Stimulated activated CD4-positive, alpha-beta T cell treated with anti-CD3 and anti-CD28 coated beads, Interleukin-12 subunit alpha, Interleukin-12 subunit beta, amount 100 ng/mL, for 48 hours (primary cell): ENCODE results near the gene SEPTIN1.
A peak's percentile ranks its signal among the peaks of the same experiment; 100 is the strongest.

Experiments
- DNase-seq, 3 donors: peaks; one replicate each; pipeline ENCODE4 v3.0.0-alpha.2; 2020; ENCODE audit warnings: low read depth in 2 of 3, low spot score in 1 of 3

SEPTIN1 gene

GRCh38 chr16:30382111-30382881 lies at the start of gene SEPTIN1:
Gene SEPTIN1, minus strand, starts transcription at chr16:30382561. Its CDS starts 19 bp downstream, at chr16:30382542.
- DNase-seq, result peak in 2 of 3 donors; percentile 51 to 71

GRCh38 chr16:30430428-30430970 lies 48.1 kb upstream of the SEPTIN1 start:
- DNase-seq, result no peak

- DNase-seq, result peak; percentile 94 to 95 (median 94)
Measured at GRCh38 chr16:30429678-30430427, 47.5 kb upstream of the SEPTIN1 start, which contains the start of gene DCTPP1. Gene DCTPP1, minus strand, starts transcription at chr16:30430030. Its CDS starts 50 bp downstream, at chr16:30429980.

GRCh38 chr16:30429418-30429677 lies 47.0 kb upstream of the SEPTIN1 start:
- DNase-seq, result no peak

- no peak for DNase-seq
Measured at GRCh38 chr16:30428055-30428454, 45.7 kb upstream of the SEPTIN1 start.

- no peak for DNase-seq
Measured at GRCh38 chr16:30421010-30421409, 38.6 kb upstream of the SEPTIN1 start.

GRCh38 chr16:30418350-30419181 lies 36.2 kb upstream of the SEPTIN1 start:
- no peak for DNase-seq

GRCh38 chr16:30417529-30418349 lies 35.4 kb upstream of the SEPTIN1 start:
- peak; percentile 54 to 85 (median 84) for DNase-seq

GRCh38 chr16:30416624-30417528 lies 34.5 kb upstream of the SEPTIN1 start:
- no peak for DNase-seq

- no peak for DNase-seq
Measured at GRCh38 chr16:30416047-30416603, 33.8 kb upstream of the SEPTIN1 start.

- DNase-seq, result no peak
Measured at GRCh38 chr16:30414159-30414558, 31.8 kb upstream of the SEPTIN1 start.

- no peak for DNase-seq
Measured at GRCh38 chr16:30413112-30413806, 30.9 kb upstream of the SEPTIN1 start.

- DNase-seq, result peak; percentile 82 to 95 (median 91)
Measured at GRCh38 chr16:30409125-30410060, 27.0 kb upstream of the SEPTIN1 start.

GRCh38 chr16:30407804-30408534 lies 25.6 kb upstream of the SEPTIN1 start:
- no peak for DNase-seq

- DNase-seq, result peak; percentile 82 to 95 (median 91)
Measured at GRCh38 chr16:30407102-30407803, 24.9 kb upstream of the SEPTIN1 start, which contains the start of gene ZNF771. Gene ZNF771, plus strand, starts transcription at chr16:30407606. Its CDS starts 448 bp downstream, at chr16:30408054.

GRCh38 chr16:30406795-30407101 lies 24.4 kb upstream of the SEPTIN1 start:
- no peak for DNase-seq
